ENCODE results near the gene ZBTB4. TPM values are rescaled to one million over a fixed set of nuclear protein-coding genes. Genes with fewer than 3 reads are reported as not detected.
"Not testable (repeated sequence)": the region's sequence is repeated elsewhere in the genome, so short reads cannot be mapped to it uniquely, and the experiment has no call there.

ZBTB4 gene
- polyA plus RNA-seq, 6 donors from 2014 or later: 5.3 to 19.2 (median 10.5) TPM

- Mint-ChIP-seq H3K9me3 (no peaks in the 10 kb centered on the region), H3K27ac (peak within 1 kb of the TSS; percentile 99 to 100 (median 100)), H3K4me3 (peak within 1 kb of the TSS; percentile 93 to 100 (median 99)), H3K4me1 (peaks cover 61 to 82% (median 78%) of the 10 kb centered on the region in 3 donors), H3K36me3 (no peaks in the 10 kb centered on the region), H3K27me3 (no peaks in the 10 kb centered on the region)
- peak; percentile 98 for DNase-seq
- ATAC-seq (ENCODE audit: low read depth in 2 of 2): peak; percentile 63 to 66
Observed at GRCh38 chr17:7484067-7484918, 4.9 kb upstream of the ZBTB4 start, which contains the start of gene POLR2A. POLR2A (plus strand) TSS chr17:7484366.

GRCh38 chr17:7483255-7484066 is 4.0 kb upstream of the ZBTB4 start:
- peak overlapping the region; percentile 99 to 100 (median 100) for H3K27ac Mint-ChIP-seq
- no peaks in the 10 kb centered on the region for H3K27me3 Mint-ChIP-seq
- H3K4me1 Mint-ChIP-seq: peaks cover 60 to 77% (median 75%) of the 10 kb centered on the region in 3 donors
- ATAC-seq (ENCODE audit: low read depth in 2 of 2) (peak; percentile 61 to 62), DNase-seq (peak; percentile 95)
- no peaks in the 10 kb centered on the region for H3K36me3 Mint-ChIP-seq
- H3K4me3 Mint-ChIP-seq: peak overlapping the region; percentile 93 to 100 (median 99)
- H3K9me3 Mint-ChIP-seq: no peaks in the 10 kb centered on the region

GRCh38 chr17:7482742-7483088 is 3.3 kb upstream of the ZBTB4 start:
- not testable (repeated sequence) for DNase-seq; ATAC-seq (ENCODE audit: low read depth in 2 of 2); H3K27me3 Mint-ChIP-seq; H3K36me3 Mint-ChIP-seq; H3K9me3 Mint-ChIP-seq
- Mint-ChIP-seq H3K27ac (peak overlapping the region; percentile 99 to 100 (median 100)), H3K4me1 (peaks cover 65 to 80% (median 79%) of the 10 kb centered on the region in 3 donors), H3K4me3 (peak overlapping the region; percentile 93 to 100 (median 99))

- Mint-ChIP-seq H3K27ac (peak overlapping the region; percentile 92 to 100 (median 100)), H3K4me1 (peaks cover 66 to 80% (median 79%) of the 10 kb centered on the region in 3 donors), H3K4me3 (peak overlapping the region; percentile 85 to 100 (median 98))
- H3K9me3 Mint-ChIP-seq; ATAC-seq (ENCODE audit: low read depth in 2 of 2); H3K36me3 Mint-ChIP-seq; DNase-seq; H3K27me3 Mint-ChIP-seq: not testable (repeated sequence)
Observed at GRCh38 chr17:7481842-7482741, 2.7 kb upstream of the ZBTB4 start.

GRCh38 chr17:7481275-7481674 is 1.8 kb upstream of the ZBTB4 start, which contains the start of gene SLC35G6:
SLC35G6 (plus strand) TSS chr17:7481446; CDS start chr17:7481517, 71 bp downstream.
- H3K4me1 Mint-ChIP-seq: peaks cover 70 to 81% (median 81%) of the 10 kb centered on the region in 3 donors
- H3K27ac Mint-ChIP-seq: peak within 1 kb of the TSS; percentile 90 to 100 (median 94)
- ATAC-seq (ENCODE audit: low read depth in 2 of 2); H3K36me3 Mint-ChIP-seq; H3K27me3 Mint-ChIP-seq; H3K9me3 Mint-ChIP-seq; DNase-seq: not testable (repeated sequence)
- H3K4me3 Mint-ChIP-seq: peak within 1 kb of the TSS; percentile 91 to 100 (median 94)

GRCh38 chr17:7480089-7480384 is 606 bp upstream of the ZBTB4 start:
- no peak for ATAC-seq (ENCODE audit: low read depth in 2 of 2)
- Mint-ChIP-seq H3K27me3 (no peaks in the 10 kb centered on the region), H3K4me1 (peaks cover 68 to 81% (median 79%) of the 10 kb centered on the region in 3 donors), H3K27ac (peak overlapping the region; percentile 84 to 100 (median 94)), H3K4me3 (peak overlapping the region; percentile 82 to 95 (median 93)), H3K36me3 (no peaks in the 10 kb centered on the region), H3K9me3 (no peaks in the 10 kb centered on the region)
- DNase-seq: no peak

- peak overlapping the region; percentile 87 to 97 (median 92) for H3K4me3 Mint-ChIP-seq
- peak; percentile 59 for DNase-seq
- H3K36me3 Mint-ChIP-seq: no peaks in the 10 kb centered on the region
- peak overlapping the region; percentile 86 to 100 (median 91) for H3K27ac Mint-ChIP-seq
- H3K4me1 Mint-ChIP-seq: peaks cover 60 to 80% (median 69%) of the 10 kb centered on the region in 3 donors
- peak; percentile 44 to 47 for ATAC-seq (ENCODE audit: low read depth in 2 of 2)
- no peaks in the 10 kb centered on the region for H3K9me3 Mint-ChIP-seq
- no peaks in the 10 kb centered on the region for H3K27me3 Mint-ChIP-seq
Observed at GRCh38 chr17:7478276-7479212, 887 bp downstream of the ZBTB4 start.

- peaks cover 53 to 74% (median 65%) of the 10 kb centered on the region in 3 donors for H3K4me1 Mint-ChIP-seq
- H3K27ac Mint-ChIP-seq: peak overlapping the region; percentile 33 to 100 (median 92)
- peak overlapping the region; percentile 87 to 97 (median 92) for H3K4me3 Mint-ChIP-seq
- ATAC-seq (ENCODE audit: low read depth in 2 of 2) (no peak), DNase-seq (no peak)
- H3K27me3 Mint-ChIP-seq: no peaks in the 10 kb centered on the region
- no peaks in the 10 kb centered on the region for H3K36me3 Mint-ChIP-seq
- no peaks in the 10 kb centered on the region for H3K9me3 Mint-ChIP-seq
Observed at GRCh38 chr17:7477392-7478275, 1.8 kb downstream of the ZBTB4 start.

GRCh38 chr17:7476951-7477350 is 2.5 kb downstream of the ZBTB4 start:
- ATAC-seq (ENCODE audit: low read depth in 2 of 2) (no peak), DNase-seq (no peak)
- Mint-ChIP-seq H3K4me3 (peak overlapping the region in 6 of 8 donors; percentile 57 to 97 (median 94)), H3K4me1 (peaks cover 48 to 73% (median 64%) of the 10 kb centered on the region in 3 donors), H3K9me3 (no peaks in the 10 kb centered on the region), H3K36me3 (no peaks in the 10 kb centered on the region), H3K27ac (peak overlapping the region in 4 of 6 donors; percentile 28 to 84 (median 68)), H3K27me3 (no peaks in the 10 kb centered on the region)

- no peaks in the 10 kb centered on the region for H3K9me3 Mint-ChIP-seq
- H3K27me3 Mint-ChIP-seq: no peaks in the 10 kb centered on the region
- H3K4me1 Mint-ChIP-seq: peaks cover 48 to 71% (median 64%) of the 10 kb centered on the region in 3 donors
- H3K27ac Mint-ChIP-seq: peak overlapping the region; percentile 22 to 84 (median 56)
- peak overlapping the region in 4 of 8 donors; percentile 35 to 96 (median 42) for H3K4me3 Mint-ChIP-seq
- DNase-seq (no peak), ATAC-seq (ENCODE audit: low read depth in 2 of 2) (no peak)
- no peaks in the 10 kb centered on the region for H3K36me3 Mint-ChIP-seq
Observed at GRCh38 chr17:7476494-7476893, 2.9 kb downstream of the ZBTB4 start.

GRCh38 chr17:7475764-7476422 is 3.5 kb downstream of the ZBTB4 start:
- no peak for DNase-seq
- Mint-ChIP-seq H3K4me3 (peak overlapping the region in 3 of 8 donors; percentile 27 to 96 (median 35)), H3K4me1 (peaks cover 45 to 65% (median 61%) of the 10 kb centered on the region in 3 donors), H3K36me3 (no peaks in the 10 kb centered on the region), H3K27me3 (no peaks in the 10 kb centered on the region), H3K27ac (peak overlapping the region; percentile 19 to 92 (median 62)), H3K9me3 (no peaks in the 10 kb centered on the region)
- no peak for ATAC-seq (ENCODE audit: low read depth in 2 of 2)
